Epithelial cell of esophagus (primary cell): ENCODE results near the gene DLGAP4.
A peak's percentile ranks its signal among the peaks of the same experiment; 100 is the strongest.

Experiments
- DNase-seq: peaks from one replicate; pipeline ENCODE4 v3.0.0; 2010; ENCODE audit warnings: low read depth
- H3K4me3 ChIP-seq: 2 replicates; pipeline ENCODE4 v1.5.1; 2011; ENCODE audit warnings: mild to moderate bottlenecking, low read length, control low read depth
- TF ChIP-seq, protein P1 (sequence below): IDR thresholded peaks from 2 replicates; pipeline ENCODE4 v1.5.1; 2011; ENCODE audit warnings: low read depth, mild to moderate bottlenecking, low read length, control low read depth, inconsistent platforms; ENCODE audit not compliant: insufficient read depth; ENCODE audit errors: missing control alignments

The DLGAP4 gene

DNA sequence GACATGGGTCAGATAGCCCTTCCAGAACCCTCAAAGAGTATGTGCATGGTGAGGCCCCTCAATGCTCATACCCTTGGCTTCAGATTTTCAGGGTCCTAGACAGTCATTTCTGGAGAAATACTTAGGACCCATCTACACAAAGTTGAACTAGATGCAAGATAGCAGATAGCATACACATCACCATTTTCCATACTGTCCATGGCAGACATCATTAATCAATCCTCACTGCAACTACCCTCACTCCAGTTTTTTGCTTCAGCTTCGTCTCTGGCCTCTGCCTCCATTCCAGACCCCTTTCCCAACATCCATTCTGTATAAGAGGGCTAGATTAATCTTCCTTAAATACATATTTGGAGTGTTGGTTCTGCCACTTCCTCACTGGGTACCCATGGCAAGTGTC is 139.7 kb downstream of the DLGAP4 start:
- no peak overlapping the region for H3K4me3 ChIP-seq
- TF ChIP-seq, protein P1, sequence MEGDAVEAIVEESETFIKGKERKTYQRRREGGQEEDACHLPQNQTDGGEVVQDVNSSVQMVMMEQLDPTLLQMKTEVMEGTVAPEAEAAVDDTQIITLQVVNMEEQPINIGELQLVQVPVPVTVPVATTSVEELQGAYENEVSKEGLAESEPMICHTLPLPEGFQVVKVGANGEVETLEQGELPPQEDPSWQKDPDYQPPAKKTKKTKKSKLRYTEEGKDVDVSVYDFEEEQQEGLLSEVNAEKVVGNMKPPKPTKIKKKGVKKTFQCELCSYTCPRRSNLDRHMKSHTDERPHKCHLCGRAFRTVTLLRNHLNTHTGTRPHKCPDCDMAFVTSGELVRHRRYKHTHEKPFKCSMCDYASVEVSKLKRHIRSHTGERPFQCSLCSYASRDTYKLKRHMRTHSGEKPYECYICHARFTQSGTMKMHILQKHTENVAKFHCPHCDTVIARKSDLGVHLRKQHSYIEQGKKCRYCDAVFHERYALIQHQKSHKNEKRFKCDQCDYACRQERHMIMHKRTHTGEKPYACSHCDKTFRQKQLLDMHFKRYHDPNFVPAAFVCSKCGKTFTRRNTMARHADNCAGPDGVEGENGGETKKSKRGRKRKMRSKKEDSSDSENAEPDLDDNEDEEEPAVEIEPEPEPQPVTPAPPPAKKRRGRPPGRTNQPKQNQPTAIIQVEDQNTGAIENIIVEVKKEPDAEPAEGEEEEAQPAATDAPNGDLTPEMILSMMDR, result no peak
- no peak for DNase-seq

DNA sequence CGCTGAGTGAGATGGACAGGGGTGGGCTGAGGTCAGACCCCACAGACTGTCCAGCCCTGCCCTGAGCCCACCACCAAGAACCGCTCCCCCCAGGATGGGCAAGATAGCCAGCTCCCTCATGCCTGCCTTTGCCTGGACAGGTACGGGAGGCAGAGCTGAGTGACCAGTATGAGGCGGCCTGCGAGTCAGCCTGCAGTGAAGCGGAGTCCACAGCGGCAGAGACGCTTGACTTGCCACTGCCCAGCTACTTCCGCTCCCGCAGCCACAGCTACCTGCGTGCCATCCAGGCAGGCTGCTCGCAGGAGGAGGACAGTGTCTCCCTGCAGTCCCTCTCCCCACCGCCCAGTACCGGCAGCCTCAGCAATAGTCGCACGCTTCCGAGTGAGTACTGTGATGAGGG is 140.4 kb downstream of the DLGAP4 start:
- DNase-seq, result no peak
- TF ChIP-seq, protein P1, result no peak
- no peak overlapping the region for H3K4me3 ChIP-seq

DNA sequence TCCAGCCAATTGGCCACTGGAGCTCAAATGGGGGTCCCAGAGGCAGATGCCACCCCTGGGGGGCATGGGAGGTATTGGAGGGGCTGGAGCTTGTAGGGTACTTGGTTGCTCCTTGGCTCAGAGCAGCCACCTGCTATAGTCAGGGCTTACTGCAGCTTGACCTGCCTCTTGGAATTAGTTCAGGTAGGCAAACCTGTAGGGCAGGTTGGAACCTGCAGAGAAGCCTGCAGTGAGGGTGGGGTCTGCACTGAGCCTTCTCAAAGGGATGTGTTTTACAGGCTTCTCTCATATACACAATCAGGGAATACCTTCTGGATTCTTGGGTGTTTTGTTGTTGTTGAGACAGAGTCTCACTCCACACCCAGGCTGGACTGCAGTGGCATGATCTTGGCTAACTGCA is 141.0 kb downstream of the DLGAP4 start:
- TF ChIP-seq, protein P1, result no peak
- peak; percentile 88 for DNase-seq
- H3K4me3 ChIP-seq, result no peak overlapping the region

DNA sequence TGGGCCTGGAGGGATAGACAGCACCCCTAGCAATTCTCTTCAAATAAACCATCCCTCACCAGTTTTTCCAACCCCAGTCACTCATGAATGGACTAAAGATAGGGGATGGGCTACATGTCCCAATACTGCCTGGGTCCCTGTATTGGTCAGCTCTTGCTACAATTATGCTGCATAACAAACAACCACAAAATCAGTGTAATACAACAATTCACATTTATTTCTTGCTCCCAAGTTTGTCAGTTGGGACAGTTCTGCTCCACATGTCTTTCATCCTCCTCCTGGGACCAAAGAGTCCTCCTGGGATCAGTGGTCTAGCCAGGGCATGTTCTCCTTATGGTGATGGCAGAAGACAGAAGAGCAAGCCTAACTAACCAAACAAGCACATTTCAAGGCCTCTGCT is 143.5 kb downstream of the DLGAP4 start:
- no peak for DNase-seq
- TF ChIP-seq, protein P1, result no peak

GRCh38 chr20:36454332-36454697 is 148.2 kb downstream of the DLGAP4 start:
- DNase-seq, result no peak
- TF ChIP-seq, protein P1, result no peak
- H3K4me3 ChIP-seq, result no peak overlapping the region

More for the DNA sequence above, 143.5 kb downstream of the DLGAP4 start:
- H3K4me3 ChIP-seq, result no peak overlapping the region

DNA sequence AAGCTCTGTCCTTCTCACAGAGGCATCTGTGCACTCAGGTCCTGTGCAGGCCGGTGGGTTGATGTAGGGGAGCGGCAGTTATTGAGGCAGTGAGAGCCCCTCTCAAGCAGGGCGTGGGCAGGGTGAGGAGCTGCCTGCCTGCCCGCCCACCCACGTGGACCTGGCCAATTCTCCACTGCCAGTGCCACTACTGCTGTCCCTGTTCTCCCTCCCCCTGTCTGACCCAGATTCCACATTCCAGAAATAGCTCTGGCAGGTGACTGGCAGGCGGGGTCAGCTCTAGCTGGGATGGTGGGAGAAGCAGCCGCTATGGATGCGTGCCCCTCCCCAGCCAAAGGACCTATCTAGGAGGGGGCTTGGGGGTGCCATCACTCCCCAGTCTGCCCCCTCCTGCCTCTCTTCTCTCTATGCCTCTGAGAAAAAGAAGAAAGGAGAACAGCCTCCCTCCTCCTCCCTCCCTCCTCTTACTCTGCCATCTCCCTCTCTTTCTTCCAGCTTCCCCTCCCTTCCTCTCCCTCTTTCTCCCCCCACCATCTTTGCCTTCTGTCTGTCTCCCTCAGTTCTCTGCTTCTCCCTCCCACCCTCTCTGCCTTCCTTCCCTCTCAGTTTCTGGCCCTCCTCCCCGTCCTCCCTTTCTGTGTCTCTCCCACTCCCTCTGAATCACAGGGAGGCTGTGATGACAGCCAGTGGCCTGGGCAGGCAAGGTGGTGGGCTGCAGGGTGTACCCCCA is 148.7 kb downstream of the DLGAP4 start:
- DNase-seq, result no peak
- TF ChIP-seq, protein P1, result no peak
- no peak overlapping the region for H3K4me3 ChIP-seq
